Fibroblast of lung (primary cell): Measurements from ENCODE around the gene SUPV3L1.

ENCODE experiments used
- EZH2 ChIP-seq: IDR thresholded peaks from 2 replicates; pipeline ENCODE4 v1.5.1; 2012; ENCODE audit warnings: low read length, control low read depth, mild to moderate bottlenecking; ENCODE audit errors: missing control alignments
- TF ChIP-seq, protein P1 (sequence below), 2 donors: IDR thresholded peaks in 1 of 2; conservative IDR thresholded peaks in 1 of 2; 1 replicate in 1 of 2; 2 replicates in 1 of 2; pipeline ENCODE4 v1.5.1; 2011 to 2012; ENCODE audit warnings: low read length in 2 of 2, control low read depth in 1 of 2, inconsistent platforms in 1 of 2, low read depth in 1 of 2, mild to moderate bottlenecking in 1 of 2

DNA sequence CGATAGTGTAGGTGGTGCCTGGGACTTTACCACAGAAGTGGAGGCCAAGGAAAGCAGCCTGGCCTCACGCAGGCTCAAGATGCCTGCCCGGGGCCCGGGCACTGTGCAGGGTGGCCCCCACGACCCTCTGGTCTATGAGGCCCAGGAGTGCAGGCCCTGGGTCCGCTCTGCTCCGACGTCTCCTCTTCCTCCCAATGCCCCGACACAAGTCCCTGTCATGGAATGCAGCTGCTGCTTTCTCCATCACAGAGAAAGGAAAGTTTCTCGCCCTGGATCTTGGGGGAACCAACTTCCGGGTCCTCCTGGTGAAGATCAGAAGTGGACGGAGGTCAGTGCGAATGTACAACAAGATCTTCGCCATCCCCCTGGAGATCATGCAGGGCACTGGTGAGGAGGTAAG, 70.0 kb downstream of the SUPV3L1 start:
- TF ChIP-seq, protein P1, sequence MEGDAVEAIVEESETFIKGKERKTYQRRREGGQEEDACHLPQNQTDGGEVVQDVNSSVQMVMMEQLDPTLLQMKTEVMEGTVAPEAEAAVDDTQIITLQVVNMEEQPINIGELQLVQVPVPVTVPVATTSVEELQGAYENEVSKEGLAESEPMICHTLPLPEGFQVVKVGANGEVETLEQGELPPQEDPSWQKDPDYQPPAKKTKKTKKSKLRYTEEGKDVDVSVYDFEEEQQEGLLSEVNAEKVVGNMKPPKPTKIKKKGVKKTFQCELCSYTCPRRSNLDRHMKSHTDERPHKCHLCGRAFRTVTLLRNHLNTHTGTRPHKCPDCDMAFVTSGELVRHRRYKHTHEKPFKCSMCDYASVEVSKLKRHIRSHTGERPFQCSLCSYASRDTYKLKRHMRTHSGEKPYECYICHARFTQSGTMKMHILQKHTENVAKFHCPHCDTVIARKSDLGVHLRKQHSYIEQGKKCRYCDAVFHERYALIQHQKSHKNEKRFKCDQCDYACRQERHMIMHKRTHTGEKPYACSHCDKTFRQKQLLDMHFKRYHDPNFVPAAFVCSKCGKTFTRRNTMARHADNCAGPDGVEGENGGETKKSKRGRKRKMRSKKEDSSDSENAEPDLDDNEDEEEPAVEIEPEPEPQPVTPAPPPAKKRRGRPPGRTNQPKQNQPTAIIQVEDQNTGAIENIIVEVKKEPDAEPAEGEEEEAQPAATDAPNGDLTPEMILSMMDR (conservative IDR thresholded peaks at IDR 0.05 in 1 of 2, IDR thresholded peaks at IDR 0.05 in 1 of 2; ENCODE audit: low read depth in 1 of 2, low read length in 2 of 2): no peak
- TF ChIP-seq EZH2: no peak
